HFF-Myc (cell line): Measurements from ENCODE around the gene KCTD8.
"Not testable (repeated sequence)": the region's sequence is repeated elsewhere in the genome, so short reads cannot be mapped to it uniquely, and the experiment has no call there.

Experiments used
- DNase-seq: peaks from one replicate; pipeline ENCODE4 v3.0.0-alpha.2; 2011; ENCODE audit warnings: low read depth; ENCODE audit errors: extremely low read depth
- H3K4me3 ChIP-seq: replicated peaks from 2 replicates; pipeline ENCODE4 v1.5.1; 2011; ENCODE audit warnings: low read depth, mild to moderate bottlenecking, control low read depth, low read length
- TF ChIP-seq, protein P1 (sequence below): IDR thresholded peaks from 2 replicates; pipeline ENCODE4 v1.5.1; 2012; ENCODE audit warnings: mild to moderate bottlenecking, low read depth, low read length, control low read depth; ENCODE audit errors: missing control alignments

Gene KCTD8

DNA sequence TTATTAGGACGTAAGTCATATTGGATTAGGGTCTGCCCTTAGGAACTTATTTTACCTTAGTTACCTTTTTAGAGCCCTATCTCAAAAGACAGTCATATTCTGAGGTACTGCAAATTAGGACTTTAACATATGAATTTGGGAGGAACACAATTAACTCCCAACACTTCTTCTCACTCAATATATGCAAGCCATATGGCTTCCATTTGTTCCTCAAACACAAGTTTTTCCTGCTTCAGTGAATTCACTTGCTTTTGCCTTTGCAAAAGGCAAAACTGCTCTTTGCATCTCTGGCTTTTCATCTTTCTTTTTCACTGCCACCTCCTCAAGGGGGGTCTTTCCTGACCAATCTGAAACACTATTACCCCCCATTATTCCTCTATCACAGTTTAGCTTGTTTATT is 220.3 kb downstream of the KCTD8 start:
- no peak for DNase-seq
- TF ChIP-seq, protein P1, sequence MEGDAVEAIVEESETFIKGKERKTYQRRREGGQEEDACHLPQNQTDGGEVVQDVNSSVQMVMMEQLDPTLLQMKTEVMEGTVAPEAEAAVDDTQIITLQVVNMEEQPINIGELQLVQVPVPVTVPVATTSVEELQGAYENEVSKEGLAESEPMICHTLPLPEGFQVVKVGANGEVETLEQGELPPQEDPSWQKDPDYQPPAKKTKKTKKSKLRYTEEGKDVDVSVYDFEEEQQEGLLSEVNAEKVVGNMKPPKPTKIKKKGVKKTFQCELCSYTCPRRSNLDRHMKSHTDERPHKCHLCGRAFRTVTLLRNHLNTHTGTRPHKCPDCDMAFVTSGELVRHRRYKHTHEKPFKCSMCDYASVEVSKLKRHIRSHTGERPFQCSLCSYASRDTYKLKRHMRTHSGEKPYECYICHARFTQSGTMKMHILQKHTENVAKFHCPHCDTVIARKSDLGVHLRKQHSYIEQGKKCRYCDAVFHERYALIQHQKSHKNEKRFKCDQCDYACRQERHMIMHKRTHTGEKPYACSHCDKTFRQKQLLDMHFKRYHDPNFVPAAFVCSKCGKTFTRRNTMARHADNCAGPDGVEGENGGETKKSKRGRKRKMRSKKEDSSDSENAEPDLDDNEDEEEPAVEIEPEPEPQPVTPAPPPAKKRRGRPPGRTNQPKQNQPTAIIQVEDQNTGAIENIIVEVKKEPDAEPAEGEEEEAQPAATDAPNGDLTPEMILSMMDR, result no peak
- no peak overlapping the region for H3K4me3 ChIP-seq

DNA sequence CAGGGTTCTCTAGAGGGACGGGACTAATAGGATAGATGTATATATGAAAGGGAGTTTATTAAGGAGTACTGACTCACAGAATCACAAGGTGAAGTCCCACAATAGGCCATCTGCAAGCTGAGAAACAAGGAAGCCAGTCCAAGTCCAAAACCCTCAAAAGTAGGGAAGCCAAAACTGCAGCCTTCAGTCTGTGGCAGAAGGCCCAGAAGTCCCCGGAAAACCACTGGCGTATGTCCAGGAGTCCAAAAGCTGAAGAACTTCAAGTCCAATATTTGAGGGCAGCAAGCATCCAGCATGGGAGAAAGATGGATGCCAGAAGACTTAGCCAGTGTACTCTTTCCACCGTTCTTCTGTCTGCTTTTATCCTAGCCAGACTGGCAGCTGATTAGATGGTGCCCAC is 227.2 kb downstream of the KCTD8 start:
- TF ChIP-seq, protein P1, result no peak
- no peak for DNase-seq
- no peak overlapping the region for H3K4me3 ChIP-seq

DNA sequence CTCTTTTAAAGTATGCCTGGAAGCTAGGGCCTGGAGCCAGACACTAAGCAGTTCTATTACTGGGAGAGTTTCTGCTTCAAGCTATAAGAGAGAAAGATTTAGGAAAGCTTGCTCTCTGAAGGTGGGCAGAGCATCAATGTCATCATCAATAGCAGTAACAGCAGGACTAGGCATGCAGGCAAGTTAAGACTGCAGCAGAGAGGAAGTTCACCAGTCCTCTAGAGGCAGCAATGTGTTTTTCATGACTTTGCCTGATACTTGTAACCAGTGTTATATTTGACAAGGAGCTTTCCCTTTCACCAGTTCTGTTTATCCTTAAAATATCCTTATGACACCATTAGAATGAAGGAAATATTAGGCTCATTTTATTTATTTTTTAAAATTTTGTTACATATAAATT is 237.9 kb downstream of the KCTD8 start:
- TF ChIP-seq, protein P1, result no peak
- no peak for DNase-seq
- no peak overlapping the region for H3K4me3 ChIP-seq

DNA sequence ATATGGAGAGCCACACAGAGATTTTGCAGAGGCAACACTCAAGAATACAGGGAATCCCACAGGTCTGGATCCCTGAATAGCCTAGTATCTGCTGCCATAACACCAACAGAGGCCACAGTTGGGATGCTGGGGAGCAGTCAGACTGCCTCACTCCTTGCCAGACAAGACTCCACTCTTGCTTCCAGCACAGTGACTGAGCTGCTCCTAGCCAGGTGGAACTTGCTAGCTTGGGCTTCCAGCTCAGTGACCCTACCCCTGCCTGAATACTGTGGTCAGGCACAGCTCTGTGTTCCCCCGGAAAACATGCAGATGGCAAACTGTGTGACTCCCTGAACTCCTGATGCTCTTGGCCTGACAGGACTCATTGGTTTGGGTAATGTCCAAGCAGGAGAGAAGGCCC is 251.8 kb downstream of the KCTD8 start:
- no peak for DNase-seq
- TF ChIP-seq, protein P1, result no peak
- no peak overlapping the region for H3K4me3 ChIP-seq

DNA sequence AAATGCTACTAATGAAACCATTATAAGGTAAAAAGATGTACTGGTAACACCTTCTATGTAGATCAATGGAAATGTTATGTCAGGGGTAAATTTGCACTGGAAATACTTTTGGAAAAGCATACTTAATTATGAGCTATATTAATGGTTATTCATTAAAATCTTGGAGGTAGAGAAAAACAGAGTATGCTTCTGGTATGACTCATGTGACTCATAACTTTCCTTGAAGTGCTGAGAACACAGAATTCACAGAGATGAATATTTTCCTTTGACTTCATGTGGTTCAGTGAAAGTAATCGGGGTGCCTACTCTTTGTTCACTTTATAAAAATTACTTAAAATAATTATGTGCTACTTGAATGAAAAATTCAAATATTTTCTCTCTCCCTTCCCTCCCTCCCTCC is 254.2 kb downstream of the KCTD8 start:
- no peak overlapping the region for H3K4me3 ChIP-seq
- no peak for DNase-seq
- TF ChIP-seq, protein P1, result no peak

DNA sequence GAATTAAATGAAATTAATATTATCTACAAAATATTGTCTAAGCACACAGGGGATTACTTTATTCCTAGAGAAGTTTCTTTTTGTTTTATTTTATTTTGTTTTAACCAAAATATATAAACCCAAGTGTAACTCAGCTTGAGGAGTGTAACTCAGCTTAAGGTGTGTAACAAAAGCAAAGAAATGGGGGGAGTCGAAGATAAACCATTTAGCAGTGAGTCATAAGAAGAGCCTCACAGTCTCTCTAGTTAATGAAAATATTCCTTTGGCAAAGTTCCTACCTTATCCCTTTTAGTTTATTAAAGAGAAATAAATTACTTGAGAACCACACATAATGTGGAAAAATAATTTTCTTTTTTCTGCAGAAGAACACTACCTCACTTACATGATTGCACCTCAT is 261.8 kb downstream of the KCTD8 start:
- TF ChIP-seq, protein P1, result no peak
- no peak overlapping the region for H3K4me3 ChIP-seq
- no peak for DNase-seq

DNA sequence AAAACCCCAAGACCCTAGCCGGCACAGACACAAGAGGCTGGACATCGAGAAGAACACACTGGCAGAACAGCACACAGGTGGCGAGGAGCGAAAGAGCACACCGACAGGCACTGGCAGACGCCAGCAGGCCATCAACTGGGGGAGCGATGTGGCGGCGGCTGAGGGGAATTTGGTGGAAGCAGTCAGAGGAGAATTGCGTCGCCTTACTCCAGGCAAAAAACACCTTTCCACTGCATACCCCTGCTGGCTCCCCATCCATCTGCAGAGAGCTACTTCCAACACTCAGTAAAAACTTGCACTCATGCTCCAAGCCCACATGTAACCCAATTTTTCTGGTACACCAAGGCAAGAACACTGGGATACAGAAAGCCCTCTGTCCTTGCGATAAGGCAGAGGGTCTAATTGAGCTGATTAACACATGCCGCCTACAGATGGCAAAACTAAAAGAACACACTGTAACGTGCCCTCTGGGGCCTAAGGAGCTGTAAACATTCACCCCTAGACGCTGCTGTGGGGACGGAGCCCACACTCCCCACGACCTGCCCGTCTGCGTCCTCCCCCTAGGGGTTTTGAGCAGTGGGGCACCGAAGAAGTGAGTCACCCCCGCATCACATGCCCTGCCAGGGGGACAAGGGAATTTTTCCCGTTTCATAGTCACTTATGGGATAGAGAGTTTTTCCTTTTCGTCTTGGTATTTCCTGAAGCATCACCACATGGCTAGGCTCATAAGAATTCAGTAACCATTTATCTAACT is 262.3 kb downstream of the KCTD8 start:
- TF ChIP-seq, protein P1, result no peak
- DNase-seq, result no peak

DNA sequence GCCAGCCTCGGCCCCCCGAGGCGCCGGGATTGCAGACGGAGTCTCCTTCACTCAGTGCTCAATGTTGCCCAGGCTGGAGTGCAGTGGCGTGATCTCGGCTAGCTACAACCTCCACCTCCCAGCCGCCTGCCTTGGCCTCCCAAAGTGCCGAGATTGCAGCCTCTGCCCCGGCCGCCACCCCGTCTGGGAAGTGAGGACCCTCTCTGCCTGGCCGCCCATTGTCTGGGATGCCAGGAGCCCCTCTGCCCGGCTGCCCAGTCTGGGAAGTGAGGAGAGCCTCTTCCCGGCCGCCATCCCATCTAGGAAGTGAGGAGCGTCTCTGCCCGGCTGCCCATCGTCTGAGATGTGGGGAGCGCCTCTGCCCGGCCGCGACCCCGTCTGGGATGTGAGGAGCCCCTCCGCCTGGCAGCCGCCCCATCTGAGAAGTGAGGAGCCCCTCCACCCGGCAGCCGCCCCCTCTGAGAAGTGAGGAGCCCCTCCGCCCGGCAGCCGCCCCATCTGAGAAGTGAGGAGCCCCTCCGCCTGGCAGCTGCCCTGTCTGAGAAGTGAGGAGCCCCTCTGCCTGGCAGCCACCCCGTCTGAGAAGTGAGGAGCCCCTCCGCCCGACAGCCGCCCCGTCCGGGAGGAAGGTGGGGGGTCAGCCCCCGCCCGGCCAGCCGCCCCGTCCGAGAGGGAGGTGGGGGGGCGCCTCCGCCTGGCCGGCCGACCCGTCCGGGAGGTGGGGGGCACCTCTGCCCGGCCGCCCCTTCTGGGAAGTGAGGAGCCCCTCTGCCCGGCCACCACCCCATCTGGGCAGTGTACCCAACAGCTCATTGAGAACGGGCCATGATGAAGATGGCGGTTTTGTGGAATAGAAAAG is 266.9 kb downstream of the KCTD8 start:
- H3K4me3 ChIP-seq, DNase-seq: not testable (repeated sequence)

More for the DNA sequence above, 262.3 kb downstream of the KCTD8 start:
- no peak overlapping the region for H3K4me3 ChIP-seq

DNA sequence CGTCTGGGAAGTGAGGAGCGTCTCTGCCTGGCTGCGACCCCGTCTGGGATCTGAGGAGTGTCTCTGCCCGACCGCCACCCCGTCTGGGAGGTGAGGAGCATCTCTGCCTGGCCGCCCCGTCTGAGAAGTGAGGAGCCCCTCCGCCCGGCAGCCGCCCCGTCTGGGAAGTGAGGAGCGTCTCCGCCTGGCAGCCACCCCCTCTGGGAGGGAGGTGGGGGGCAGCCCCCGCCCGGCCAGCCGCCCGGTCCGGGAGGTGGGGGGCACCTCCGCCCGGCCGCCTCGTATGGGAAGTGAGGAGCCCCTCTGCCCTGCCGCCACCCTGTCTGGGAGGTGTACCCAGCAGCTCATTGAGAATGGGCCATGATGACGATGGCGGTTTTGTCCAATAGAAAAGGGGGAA is 280.8 kb downstream of the KCTD8 start:
- H3K4me3 ChIP-seq, DNase-seq: not testable (repeated sequence)
